Prostate gland (tissue), 2 donors: ENCODE data around the gene ITGAD. TPM values are rescaled to one million over a fixed set of nuclear protein-coding genes. Genes with fewer than 3 reads are reported as not detected.

Source experiments
- DNase-seq: peaks from one replicate; pipeline ENCODE4 v3.0.0-alpha.2; 2019; ENCODE audit warnings: low spot score
- H3K27ac ChIP-seq, 2 donors: fragments of 200-600 bp; sonication (generic); 2 replicates each; pipeline ENCODE4 v1.5.1; 2017 to 2019
- H3K27me3 ChIP-seq: fragments of 200-600 bp; sonication (generic); replicated peaks from 2 replicates; pipeline ENCODE4 v1.5.1; 2019; ENCODE audit not compliant: insufficient read depth
- H3K36me3 ChIP-seq, 2 donors: fragments of 200-600 bp; sonication (generic); 1 replicate in 1 of 2; 2 replicates in 1 of 2; pipeline versions ENCODE4 v1.5.1 to v1.8.1; 2017 to 2019
- H3K4me1 ChIP-seq: fragments of 200-600 bp; sonication (generic); replicated peaks from 2 replicates; pipeline ENCODE4 v1.5.1; 2019
- H3K4me3 ChIP-seq, 2 donors: fragments of 200-600 bp; sonication (generic); 2 replicates each; pipeline ENCODE4 v1.5.1; 2017 to 2019
- H3K9me3 ChIP-seq: fragments of 200-600 bp; sonication (generic); 2 replicates; pipeline ENCODE4 v1.5.1; 2017
- POLR2A ChIP-seq: fragments of 450-650 bp; IDR thresholded peaks from one replicate; pipeline ENCODE4 v1.6.1; 2016; ENCODE audit warnings: antibody characterized with exemption, mild to moderate bottlenecking
- POLR2AphosphoS5 ChIP-seq: sonication (generic); formaldehyde crosslinking; IDR thresholded peaks from one replicate; pipeline ENCODE4 v1.6.1; 2017; ENCODE audit warnings: antibody characterized with exemption
- WGBS: methylation state at CpG from one replicate; pipeline ENCODE4 v1.1.5; 2018; 5-methylcytosine and 5-hydroxymethylcytosine counted together
- intact Hi-C: fragments of 100-400 bp; cut with DNase I; formaldehyde crosslinking; loops from one replicate; pipeline ENCODE4 v1.14.2; 2022
- total RNA-seq, 2 donors: library from RNA; depleted of rRNA; stranded (reverse); fragments of >200 nt; gene quantifications; one replicate each; pipeline ENCODE4 v1.1.0, GENCODE V29; 2016
- TF ChIP-seq, protein P1 (sequence below), 4 experiments: fragments of 200-600 bp in 2 of 4; fragments of 450-650 bp in 2 of 4; sonication (generic) in 2 of 4; IDR thresholded peaks; 1 replicate in 3 of 4; 2 replicates in 1 of 4; pipeline ENCODE4 v1.5.1; 2016 to 2019; ENCODE audit warnings: antibody characterized with exemption in 4 of 4, mild to moderate bottlenecking in 2 of 4, moderate library complexity in 2 of 4

The ITGAD gene
- total RNA-seq, 2 donors from 2014 or later = not detected

DNA sequence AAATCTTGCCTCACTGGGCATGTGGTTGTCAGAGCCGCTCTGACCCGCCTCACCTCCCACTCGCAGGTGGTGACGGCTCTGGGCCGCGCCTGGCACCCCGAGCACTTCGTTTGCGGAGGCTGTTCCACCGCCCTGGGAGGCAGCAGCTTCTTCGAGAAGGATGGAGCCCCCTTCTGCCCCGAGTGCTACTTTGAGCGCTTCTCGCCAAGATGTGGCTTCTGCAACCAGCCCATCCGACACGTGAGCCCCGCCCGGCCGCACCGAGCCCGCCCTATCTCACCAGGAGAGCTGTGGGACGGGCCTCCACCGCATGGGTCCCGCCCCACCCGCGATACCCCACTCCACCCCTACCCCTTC lies 82.8 kb downstream of the ITGAD start:
- intact Hi-C loops = no loop called here
- H3K9me3 ChIP-seq = no peaks in the 10 kb centered on the region
- no peaks in the 10 kb centered on the region for H3K27me3 ChIP-seq
- no peaks in the 10 kb centered on the region for H3K36me3 ChIP-seq
- TF ChIP-seq POLR2A = no peak
- no peak for TF ChIP-seq POLR2AphosphoS5
- TF ChIP-seq, protein P1, sequence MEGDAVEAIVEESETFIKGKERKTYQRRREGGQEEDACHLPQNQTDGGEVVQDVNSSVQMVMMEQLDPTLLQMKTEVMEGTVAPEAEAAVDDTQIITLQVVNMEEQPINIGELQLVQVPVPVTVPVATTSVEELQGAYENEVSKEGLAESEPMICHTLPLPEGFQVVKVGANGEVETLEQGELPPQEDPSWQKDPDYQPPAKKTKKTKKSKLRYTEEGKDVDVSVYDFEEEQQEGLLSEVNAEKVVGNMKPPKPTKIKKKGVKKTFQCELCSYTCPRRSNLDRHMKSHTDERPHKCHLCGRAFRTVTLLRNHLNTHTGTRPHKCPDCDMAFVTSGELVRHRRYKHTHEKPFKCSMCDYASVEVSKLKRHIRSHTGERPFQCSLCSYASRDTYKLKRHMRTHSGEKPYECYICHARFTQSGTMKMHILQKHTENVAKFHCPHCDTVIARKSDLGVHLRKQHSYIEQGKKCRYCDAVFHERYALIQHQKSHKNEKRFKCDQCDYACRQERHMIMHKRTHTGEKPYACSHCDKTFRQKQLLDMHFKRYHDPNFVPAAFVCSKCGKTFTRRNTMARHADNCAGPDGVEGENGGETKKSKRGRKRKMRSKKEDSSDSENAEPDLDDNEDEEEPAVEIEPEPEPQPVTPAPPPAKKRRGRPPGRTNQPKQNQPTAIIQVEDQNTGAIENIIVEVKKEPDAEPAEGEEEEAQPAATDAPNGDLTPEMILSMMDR (IDR thresholded peaks at IDR 0.05) = no peak
- no peak overlapping the region for H3K4me3 ChIP-seq
- no peak overlapping the region for H3K27ac ChIP-seq
- no peaks in the 10 kb centered on the region for H3K4me1 ChIP-seq
- WGBS = 59% methylated on average over 26 of the region's 26 CpGs
- no peak for DNase-seq

Other genes with a start within 250 kb of the ITGAD start
- 1 to 10 TPM; 4.3 to 4.7 TPM for gene PRSS36, start 243.3 kb upstream of the ITGAD start, total RNA-seq
- gene FUS, start 213.2 kb upstream of the ITGAD start, total RNA-seq = 10 to 100 TPM; 48.6 to 87.5 TPM
- 10 to 100 TPM; 27.2 to 51.6 TPM for gene PYCARD, start 190.6 kb upstream of the ITGAD start, total RNA-seq
- gene TRIM72, start 179.2 kb upstream of the ITGAD start, total RNA-seq = 1 to 10 TPM in 1 of 2 donors, under 1 TPM in 1; 0.23 to 3.9 TPM
- not detected for gene PYDC1, start 176.2 kb upstream of the ITGAD start, total RNA-seq
- 1 to 10 TPM in 1 of 2 donors, under 1 TPM in 1; 0.36 to 5.1 TPM for gene ITGAM, start 133.4 kb upstream of the ITGAD start, total RNA-seq
- gene ITGAX, start 38.2 kb upstream of the ITGAD start, total RNA-seq = 1 to 10 TPM; 2.0 to 3.7 TPM
- 1 to 10 TPM in 1 of 2 donors, not detected in 1; 3.9 TPM for gene COX6A2, start 35.0 kb downstream of the ITGAD start, total RNA-seq
- gene ZNF843, start 49.5 kb downstream of the ITGAD start, total RNA-seq = 1 to 10 TPM; 1.2 to 3.3 TPM
- gene ARMC5, start 66.2 kb downstream of the ITGAD start, total RNA-seq = 10 to 100 TPM; 10.0 to 20.3 TPM
- gene TGFB1I1, start 78.8 kb downstream of the ITGAD start, total RNA-seq = 100 to 1,000 TPM in 1 of 2 donors, 10 to 100 TPM in 1; 62.0 to 115 TPM
- gene SLC5A2, start 89.8 kb downstream of the ITGAD start, total RNA-seq = under 1 TPM; 0.55 to 0.62 TPM
- gene RUSF1, start 115.1 kb downstream of the ITGAD start, total RNA-seq = 100 to 1,000 TPM; 142 to 153 TPM
- gene AHSP, start 134.6 kb downstream of the ITGAD start, total RNA-seq = not detected